Stimulated activated naive CD8-positive, alpha-beta T cell treated with anti-CD3 and anti-CD28 coated beads, Interleukin-15, Interleukin-2, amounts not matched to agents 100 ng/mL and 50 ng/mL, for 24 hours (primary cell): Measurements from ENCODE around the gene ANXA2.
A peak's percentile ranks its signal among the peaks of the same experiment; 100 is the strongest.

Experiments used
- H3K27ac Mint-ChIP-seq: one replicate; pipeline ENCODE4 v1.8.0; 2021; ENCODE audit warnings: mild to moderate bottlenecking, mixed read lengths
- H3K27me3 Mint-ChIP-seq: one replicate; pipeline ENCODE4 v1.8.0; 2021; ENCODE audit warnings: mixed read lengths
- H3K36me3 Mint-ChIP-seq: one replicate; pipeline ENCODE4 v1.8.0; 2021; ENCODE audit warnings: low read depth, mixed read lengths
- H3K4me1 Mint-ChIP-seq: one replicate; pipeline ENCODE4 v1.8.0; 2021; ENCODE audit warnings: low read depth, mixed read lengths
- H3K4me3 Mint-ChIP-seq: one replicate; pipeline ENCODE4 v1.8.0; 2021; ENCODE audit warnings: mild to moderate bottlenecking, mixed read lengths
- H3K9me3 Mint-ChIP-seq: one replicate; pipeline ENCODE4 v1.8.0; 2021; ENCODE audit warnings: mixed read lengths

ANXA2 gene

GRCh38 chr15:60397772-60398445, at the start of gene ANXA2:
TSS of gene ANXA2 (minus strand) at chr15:60397986. CDS start at chr15:60386075, 11,911 bp downstream.
- Mint-ChIP-seq H3K27me3 (no peaks in the 10 kb centered on the region), H3K36me3 (peaks cover 35% of the 10 kb centered on the region), H3K4me3 (peak within 1 kb of the TSS; percentile 90), H3K4me1 (peaks cover 47% of the 10 kb centered on the region), H3K9me3 (no peaks in the 10 kb centered on the region), H3K27ac (peak within 1 kb of the TSS; percentile 81)

GRCh38 chr15:60444289-60444912, 46.6 kb upstream of the ANXA2 start:
- H3K36me3 Mint-ChIP-seq = peaks cover 59% of the 10 kb centered on the region
- no peaks in the 10 kb centered on the region for H3K27me3 Mint-ChIP-seq
- no peak overlapping the region for H3K4me3 Mint-ChIP-seq
- H3K9me3 Mint-ChIP-seq = no peaks in the 10 kb centered on the region
- H3K27ac Mint-ChIP-seq = no peak overlapping the region
- no peaks in the 10 kb centered on the region for H3K4me1 Mint-ChIP-seq

DNA sequence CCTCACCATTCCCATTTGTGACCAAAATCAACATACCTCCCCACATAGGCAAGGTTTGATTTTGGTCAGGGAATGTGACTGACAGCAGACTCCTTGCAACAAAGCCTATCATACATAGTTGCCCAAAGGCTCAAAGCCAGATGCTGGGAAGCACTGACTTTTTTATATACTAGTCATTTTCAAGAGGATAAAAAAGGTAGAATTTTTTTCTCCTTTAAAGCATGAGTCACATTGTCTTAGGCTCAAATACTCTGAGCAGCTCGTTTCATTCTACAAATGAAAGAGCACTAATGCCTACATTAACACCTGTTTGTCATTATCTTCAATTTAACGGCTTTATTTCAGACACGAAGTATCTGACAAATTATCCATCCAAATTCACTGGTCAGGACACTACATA, 45.0 kb upstream of the ANXA2 start:
- H3K4me3 Mint-ChIP-seq = no peak overlapping the region
- H3K9me3 Mint-ChIP-seq = no peaks in the 10 kb centered on the region
- H3K36me3 Mint-ChIP-seq = peaks cover 55% of the 10 kb centered on the region
- no peaks in the 10 kb centered on the region for H3K27me3 Mint-ChIP-seq
- no peaks in the 10 kb centered on the region for H3K4me1 Mint-ChIP-seq
- no peak overlapping the region for H3K27ac Mint-ChIP-seq

DNA sequence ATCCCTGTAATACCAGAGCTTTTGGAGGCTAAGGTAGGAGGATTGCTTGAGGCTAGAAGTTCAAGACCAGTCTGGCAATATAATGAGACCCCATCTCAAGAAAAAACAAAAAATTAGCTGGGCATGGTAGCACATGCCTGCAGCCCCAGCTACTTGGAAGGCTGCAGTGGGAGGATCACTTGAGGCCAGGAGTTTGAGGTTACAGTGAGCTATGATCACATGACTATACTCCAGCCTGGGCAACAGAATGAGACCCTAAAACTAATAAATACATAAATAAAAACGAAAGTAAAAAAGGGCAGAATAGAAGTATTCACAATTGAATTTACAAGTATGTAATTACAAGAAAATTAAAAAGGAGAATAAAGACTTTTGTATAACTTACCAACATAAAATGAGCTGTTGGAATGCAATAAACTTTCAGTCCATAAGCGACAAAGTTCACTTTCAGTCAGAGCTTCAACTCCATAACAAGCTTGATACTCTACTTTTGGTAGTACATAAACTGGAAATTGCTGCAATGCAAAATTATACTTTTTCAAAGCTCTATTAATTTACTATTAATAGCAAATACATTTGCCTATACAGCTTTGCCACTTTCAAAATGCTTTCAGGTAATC, 44.4 kb upstream of the ANXA2 start:
- Mint-ChIP-seq H3K4me1 (no peaks in the 10 kb centered on the region), H3K36me3 (peaks cover 51% of the 10 kb centered on the region), H3K27ac (no peak overlapping the region), H3K27me3 (no peaks in the 10 kb centered on the region), H3K9me3 (no peaks in the 10 kb centered on the region), H3K4me3 (no peak overlapping the region)

DNA sequence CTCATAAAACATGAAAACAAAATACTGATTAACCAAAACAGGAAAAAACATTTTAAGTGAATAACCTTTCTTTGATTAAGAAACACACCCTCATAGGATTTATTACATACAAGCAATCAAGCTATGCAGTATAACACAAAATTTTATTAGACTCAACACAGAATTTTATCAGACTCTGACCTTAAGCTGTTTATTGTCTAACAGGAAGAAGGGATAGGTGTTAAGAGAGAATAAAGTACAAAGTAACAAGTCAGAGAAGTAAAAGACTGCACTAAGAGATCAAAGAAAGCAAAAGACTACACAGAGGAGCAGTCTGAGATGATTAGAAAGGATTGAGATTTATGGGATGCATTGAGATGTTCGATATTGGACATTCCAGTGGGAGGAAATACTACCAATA, 43.5 kb upstream of the ANXA2 start:
- H3K4me3 Mint-ChIP-seq = no peak overlapping the region
- H3K9me3 Mint-ChIP-seq = no peaks in the 10 kb centered on the region
- H3K36me3 Mint-ChIP-seq = peaks cover 44% of the 10 kb centered on the region
- H3K27me3 Mint-ChIP-seq = no peaks in the 10 kb centered on the region
- no peaks in the 10 kb centered on the region for H3K4me1 Mint-ChIP-seq
- no peak overlapping the region for H3K27ac Mint-ChIP-seq

- no peak overlapping the region for H3K27ac Mint-ChIP-seq
- no peaks in the 10 kb centered on the region for H3K27me3 Mint-ChIP-seq
- H3K9me3 Mint-ChIP-seq = no peaks in the 10 kb centered on the region
- H3K4me3 Mint-ChIP-seq = no peak overlapping the region
- H3K4me1 Mint-ChIP-seq = no peaks in the 10 kb centered on the region
- H3K36me3 Mint-ChIP-seq = peaks cover 41% of the 10 kb centered on the region
These were observed 40.9 kb upstream of the ANXA2 start for GRCh38 chr15:60438646-60439045.

- Mint-ChIP-seq H3K4me1 (peaks cover 3% of the 10 kb centered on the region), H3K9me3 (no peaks in the 10 kb centered on the region), H3K27ac (no peak overlapping the region), H3K36me3 (peaks cover 39% of the 10 kb centered on the region), H3K27me3 (no peaks in the 10 kb centered on the region), H3K4me3 (no peak overlapping the region)
These were observed 31.1 kb upstream of the ANXA2 start for GRCh38 chr15:60428935-60429334.

DNA sequence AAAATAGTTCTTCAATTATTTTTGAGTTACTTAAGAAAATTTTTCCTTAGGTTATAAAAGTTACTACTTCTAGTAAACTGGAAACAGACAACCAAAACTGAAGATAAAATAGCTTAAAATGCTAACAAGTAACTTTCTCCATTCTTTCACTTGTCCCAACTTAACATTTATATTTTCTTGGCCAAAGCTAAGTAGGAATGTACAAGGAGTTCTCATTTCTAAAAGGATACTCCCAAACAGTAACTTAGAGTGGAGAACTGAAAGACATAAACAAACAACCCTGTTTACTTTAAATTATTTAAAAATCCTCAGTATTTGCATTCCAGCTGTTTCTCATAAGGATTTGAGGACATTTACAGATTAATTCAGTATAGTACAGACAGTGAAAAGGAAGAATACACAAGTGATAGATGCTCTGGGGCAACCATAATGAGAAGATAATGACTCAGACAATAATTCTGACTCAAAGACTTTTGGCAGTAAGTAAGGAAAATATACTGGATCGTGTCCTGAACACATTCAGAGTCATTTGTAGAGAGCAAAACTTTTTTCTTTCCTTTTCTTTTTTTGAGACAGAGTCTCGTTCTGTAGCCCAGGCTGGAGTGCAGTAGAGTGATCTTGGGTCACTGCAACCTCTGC, 29.2 kb upstream of the ANXA2 start:
- Mint-ChIP-seq H3K4me3 (no peak overlapping the region), H3K36me3 (peaks cover 52% of the 10 kb centered on the region), H3K4me1 (peaks cover 9% of the 10 kb centered on the region), H3K27me3 (no peaks in the 10 kb centered on the region), H3K9me3 (no peaks in the 10 kb centered on the region), H3K27ac (no peak overlapping the region)

GRCh38 chr15:60425461-60425860, 27.7 kb upstream of the ANXA2 start:
- H3K27ac Mint-ChIP-seq = no peak overlapping the region
- no peak overlapping the region for H3K4me3 Mint-ChIP-seq
- no peaks in the 10 kb centered on the region for H3K9me3 Mint-ChIP-seq
- H3K36me3 Mint-ChIP-seq = peaks cover 42% of the 10 kb centered on the region
- H3K4me1 Mint-ChIP-seq = peaks cover 9% of the 10 kb centered on the region
- H3K27me3 Mint-ChIP-seq = no peaks in the 10 kb centered on the region

- peak overlapping the region; percentile 5 for H3K27ac Mint-ChIP-seq
- peaks cover 42% of the 10 kb centered on the region for H3K36me3 Mint-ChIP-seq
- H3K4me1 Mint-ChIP-seq = peaks cover 9% of the 10 kb centered on the region
These were observed 26.2 kb upstream of the ANXA2 start for GRCh38 chr15:60424006-60424405.

GRCh38 chr15:60423537-60423936, 25.8 kb upstream of the ANXA2 start:
- H3K4me3 Mint-ChIP-seq = no peak overlapping the region
- H3K4me1 Mint-ChIP-seq = peaks cover 9% of the 10 kb centered on the region
- H3K9me3 Mint-ChIP-seq = no peaks in the 10 kb centered on the region
- no peak overlapping the region for H3K27ac Mint-ChIP-seq
- H3K36me3 Mint-ChIP-seq = peaks cover 42% of the 10 kb centered on the region
- H3K27me3 Mint-ChIP-seq = no peaks in the 10 kb centered on the region

More at GRCh38 chr15:60424006-60424405, 26.2 kb upstream of the ANXA2 start:
- Mint-ChIP-seq H3K4me3 (no peak overlapping the region), H3K9me3 (no peaks in the 10 kb centered on the region), H3K27me3 (no peaks in the 10 kb centered on the region)

DNA sequence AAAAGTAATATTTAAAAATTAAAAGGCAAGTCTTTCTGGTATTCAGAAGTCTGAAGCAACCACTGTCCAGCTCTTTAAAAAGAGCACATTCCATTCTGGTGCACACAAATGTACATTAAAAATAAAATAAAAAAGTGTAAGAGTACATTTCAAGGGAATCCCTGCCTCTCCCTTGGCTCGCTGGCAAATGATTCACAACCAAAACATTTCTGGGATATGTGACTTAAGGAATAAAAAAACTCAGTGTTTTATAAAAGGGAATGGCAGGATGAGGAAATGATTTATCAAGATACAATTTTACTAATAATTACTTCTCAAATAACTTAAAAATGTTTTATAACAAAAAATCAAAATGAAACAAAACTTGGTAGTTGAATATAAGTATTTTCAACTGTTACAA, 23.8 kb upstream of the ANXA2 start:
- peaks cover 31% of the 10 kb centered on the region for H3K36me3 Mint-ChIP-seq

GRCh38 chr15:60420203-60420716, 22.5 kb upstream of the ANXA2 start:
- no peaks in the 10 kb centered on the region for H3K27me3 Mint-ChIP-seq
- H3K9me3 Mint-ChIP-seq = no peaks in the 10 kb centered on the region
- no peak overlapping the region for H3K4me3 Mint-ChIP-seq
- peaks cover 27% of the 10 kb centered on the region for H3K36me3 Mint-ChIP-seq
- H3K4me1 Mint-ChIP-seq = peaks cover 9% of the 10 kb centered on the region
- H3K27ac Mint-ChIP-seq = no peak overlapping the region

More for the DNA sequence above, 23.8 kb upstream of the ANXA2 start:
- Mint-ChIP-seq H3K4me3 (no peak overlapping the region), H3K27ac (no peak overlapping the region), H3K27me3 (no peaks in the 10 kb centered on the region), H3K9me3 (no peaks in the 10 kb centered on the region), H3K4me1 (peaks cover 9% of the 10 kb centered on the region)

GRCh38 chr15:60419753-60420152, 22.0 kb upstream of the ANXA2 start:
- no peak overlapping the region for H3K27ac Mint-ChIP-seq
- peaks cover 9% of the 10 kb centered on the region for H3K4me1 Mint-ChIP-seq
- H3K9me3 Mint-ChIP-seq = no peaks in the 10 kb centered on the region
- no peak overlapping the region for H3K4me3 Mint-ChIP-seq
- peaks cover 27% of the 10 kb centered on the region for H3K36me3 Mint-ChIP-seq
- no peaks in the 10 kb centered on the region for H3K27me3 Mint-ChIP-seq

DNA sequence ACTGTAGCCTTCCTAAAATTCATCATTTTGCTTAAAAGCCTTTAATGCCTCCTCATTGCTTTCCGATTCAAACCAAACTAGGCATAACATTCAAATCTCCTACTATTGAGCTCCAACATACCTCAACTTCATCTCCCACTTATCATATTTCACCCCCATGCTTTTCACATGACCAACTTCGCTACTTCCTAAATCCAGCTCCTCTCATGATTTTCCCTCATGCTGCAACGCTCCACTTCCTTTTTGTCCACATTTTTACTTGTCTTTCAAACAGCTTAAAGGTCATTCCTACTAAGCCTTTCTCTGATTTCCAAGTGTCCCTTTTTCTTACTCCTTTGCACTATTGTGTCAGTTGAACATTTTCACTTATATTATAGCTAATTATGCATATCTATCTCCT, 20.3 kb upstream of the ANXA2 start:
- Mint-ChIP-seq H3K27me3 (no peaks in the 10 kb centered on the region), H3K27ac (no peak overlapping the region)

More for the DNA sequence above, 20.3 kb upstream of the ANXA2 start:
- Mint-ChIP-seq H3K9me3 (no peaks in the 10 kb centered on the region), H3K36me3 (peaks cover 16% of the 10 kb centered on the region), H3K4me3 (no peak overlapping the region), H3K4me1 (no peaks in the 10 kb centered on the region)
